CD4-positive, alpha-beta T cell treated with Interleukin-6 for 4 hours (primary cell): Measurements from ENCODE around the gene BBS9.

Experiments
- DNase-seq: peaks from one replicate; pipeline ENCODE4 v3.0.0-alpha.2; 2020; ENCODE audit warnings: mixed read lengths

Gene BBS9

GRCh38 chr7:33379891-33380525, 250.6 kb downstream of the BBS9 start:
- no peak for DNase-seq

GRCh38 chr7:33388332-33388731, 259.0 kb downstream of the BBS9 start:
- no peak for DNase-seq

DNA sequence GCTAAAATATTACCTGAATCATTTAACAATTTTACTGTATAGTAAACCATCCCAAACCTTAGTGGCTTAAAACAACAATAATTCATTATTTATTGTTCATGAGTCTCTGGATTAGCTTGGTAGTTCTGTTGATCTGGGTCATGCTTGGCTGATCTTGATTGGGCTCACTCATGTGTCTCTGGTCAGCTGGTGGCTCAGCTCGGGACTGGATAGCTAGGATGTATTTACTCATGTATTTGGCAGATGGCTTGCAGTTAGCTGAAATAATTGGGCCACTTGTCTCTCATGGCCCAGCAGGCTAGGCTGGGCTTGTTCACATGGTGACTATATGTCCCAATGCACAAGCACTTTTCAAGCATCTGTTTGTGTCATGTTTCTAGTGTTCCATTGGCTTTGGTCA, 262.8 kb downstream of the BBS9 start:
- no peak for DNase-seq

DNA sequence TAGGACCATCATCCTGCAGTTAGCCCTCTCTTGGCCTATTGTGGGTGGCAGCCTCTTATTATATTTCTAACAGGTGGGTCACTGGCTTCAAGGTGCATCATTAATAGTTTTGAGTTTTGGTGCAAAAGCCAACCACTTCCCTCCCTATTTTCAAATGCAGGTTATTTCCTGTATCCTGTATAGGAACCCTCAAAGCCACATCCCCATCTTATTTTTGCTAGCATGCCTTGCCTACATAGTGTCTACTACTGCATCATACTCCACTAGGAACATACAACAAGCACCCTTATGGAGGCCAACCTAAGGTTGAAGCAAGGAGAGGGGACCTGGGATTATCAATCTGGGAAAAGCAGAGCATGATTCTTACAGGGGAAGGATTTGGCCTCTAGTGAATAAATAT, 264.4 kb downstream of the BBS9 start:
- DNase-seq, result no peak

DNA sequence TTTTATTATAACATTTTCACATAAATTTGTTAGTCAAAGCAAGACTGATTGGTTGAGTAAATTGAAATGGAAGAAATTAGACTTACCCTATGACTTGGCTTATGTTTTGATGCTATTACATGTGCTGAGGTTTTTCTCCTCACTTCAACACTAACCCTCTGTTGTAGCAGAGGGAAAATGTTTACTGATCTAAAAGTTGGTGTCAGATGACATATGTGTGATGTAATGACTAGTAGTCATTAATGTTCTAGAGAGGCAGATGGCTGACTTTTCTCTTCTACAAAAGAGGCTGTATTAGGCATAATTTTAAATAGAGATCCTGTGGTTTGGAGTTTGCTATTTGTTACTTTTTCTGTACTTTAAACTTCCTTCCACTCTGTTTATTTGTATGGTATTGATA, 266.0 kb downstream of the BBS9 start:
- no peak for DNase-seq

- DNase-seq, result no peak
Observed at GRCh38 chr7:33399528-33400213, 270.3 kb downstream of the BBS9 start.

GRCh38 chr7:33400214-33400538, 270.8 kb downstream of the BBS9 start:
- no peak for DNase-seq

DNA sequence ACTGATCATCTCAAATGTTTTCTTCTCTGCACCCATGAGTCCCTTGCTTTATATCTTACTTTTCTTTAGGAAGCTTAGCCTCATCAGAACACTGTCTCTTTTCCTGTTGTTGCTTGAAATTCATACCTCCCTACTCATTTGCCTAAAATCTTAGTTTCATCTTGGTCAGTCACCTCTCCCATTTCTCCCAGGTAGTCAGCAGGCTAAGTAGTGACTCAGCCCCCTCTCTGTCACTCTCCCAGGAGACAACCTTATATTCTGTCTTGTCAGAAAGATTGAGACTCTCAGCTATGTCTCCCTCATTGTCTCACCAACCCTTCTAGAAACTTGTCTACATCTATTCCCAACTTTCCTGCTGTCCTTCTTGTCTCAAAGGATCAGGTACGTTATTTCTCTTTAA, 280.9 kb downstream of the BBS9 start:
- no peak for DNase-seq

- DNase-seq, result no peak
Observed at GRCh38 chr7:33411020-33411419, 281.7 kb downstream of the BBS9 start.

- no peak for DNase-seq
Observed at GRCh38 chr7:33412331-33412730, 283.0 kb downstream of the BBS9 start.

- no peak for DNase-seq
Observed at GRCh38 chr7:33418251-33418701, 288.9 kb downstream of the BBS9 start.

- DNase-seq, result no peak
Observed at GRCh38 chr7:33420311-33420940, 291.1 kb downstream of the BBS9 start.

- DNase-seq, result no peak
Observed at GRCh38 chr7:33421429-33421828, 292.1 kb downstream of the BBS9 start.

GRCh38 chr7:33422141-33422540, 292.8 kb downstream of the BBS9 start:
- DNase-seq, result no peak

DNA sequence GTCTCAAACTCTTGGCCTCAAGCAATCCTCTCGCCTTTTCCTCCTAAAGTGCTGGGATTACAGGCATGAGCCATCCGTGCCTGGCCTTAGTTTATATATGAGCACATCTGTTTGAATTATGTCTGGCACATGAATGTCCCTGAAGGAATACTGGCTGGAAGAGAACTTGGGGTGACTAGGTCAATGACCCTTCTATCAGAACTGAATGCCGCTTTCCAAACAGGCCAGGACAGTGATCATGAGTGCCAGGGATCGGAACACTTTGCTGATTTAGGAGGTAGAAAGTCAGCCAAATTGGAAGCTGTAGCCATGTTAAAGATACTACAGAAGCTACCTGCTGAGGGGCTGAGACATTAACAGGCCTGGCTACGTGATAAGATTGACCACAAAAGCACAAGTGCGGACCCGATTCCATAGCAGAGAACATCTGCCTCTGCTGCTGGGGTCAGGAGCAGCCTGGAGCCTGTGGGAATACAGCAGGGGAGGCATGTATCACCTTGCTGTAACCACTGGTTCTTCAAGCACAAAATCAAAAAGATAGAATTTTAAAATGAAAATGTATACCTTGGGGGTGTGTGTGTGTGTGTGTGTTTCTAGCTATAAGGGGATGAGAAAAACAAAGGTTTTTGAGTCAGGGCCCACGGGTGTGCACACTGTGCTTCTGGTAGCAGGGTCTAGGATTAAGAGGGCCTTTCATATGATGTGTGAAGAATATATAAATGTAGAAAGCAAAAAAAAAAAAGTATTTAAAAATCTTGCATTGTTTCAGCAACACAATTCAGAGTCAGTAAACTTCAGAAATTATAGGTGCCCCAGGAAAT, 293.7 kb downstream of the BBS9 start:
- no peak for DNase-seq

GRCh38 chr7:33423646-33424020, 294.3 kb downstream of the BBS9 start:
- peak; percentile 3 for DNase-seq

DNA sequence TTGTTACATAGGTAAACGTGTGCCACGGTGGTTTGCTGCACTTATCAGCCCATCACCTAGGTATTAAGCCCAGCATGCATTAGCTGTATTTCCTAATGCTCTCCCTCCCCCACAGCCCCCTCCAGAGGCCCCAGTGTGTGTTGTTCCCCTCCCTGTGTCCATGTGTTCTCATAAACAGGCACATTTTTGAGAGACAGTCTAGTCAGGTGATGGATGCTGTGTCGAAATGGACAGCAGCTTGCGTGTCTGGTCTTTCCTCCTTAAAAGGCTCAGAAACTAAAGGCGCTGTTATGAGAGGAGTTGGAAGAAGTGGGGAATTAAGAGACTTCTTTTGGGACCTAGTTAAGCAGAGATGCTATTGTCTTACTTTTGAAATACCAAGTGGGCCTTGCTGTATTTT, 296.0 kb downstream of the BBS9 start:
- DNase-seq, result no peak

DNA sequence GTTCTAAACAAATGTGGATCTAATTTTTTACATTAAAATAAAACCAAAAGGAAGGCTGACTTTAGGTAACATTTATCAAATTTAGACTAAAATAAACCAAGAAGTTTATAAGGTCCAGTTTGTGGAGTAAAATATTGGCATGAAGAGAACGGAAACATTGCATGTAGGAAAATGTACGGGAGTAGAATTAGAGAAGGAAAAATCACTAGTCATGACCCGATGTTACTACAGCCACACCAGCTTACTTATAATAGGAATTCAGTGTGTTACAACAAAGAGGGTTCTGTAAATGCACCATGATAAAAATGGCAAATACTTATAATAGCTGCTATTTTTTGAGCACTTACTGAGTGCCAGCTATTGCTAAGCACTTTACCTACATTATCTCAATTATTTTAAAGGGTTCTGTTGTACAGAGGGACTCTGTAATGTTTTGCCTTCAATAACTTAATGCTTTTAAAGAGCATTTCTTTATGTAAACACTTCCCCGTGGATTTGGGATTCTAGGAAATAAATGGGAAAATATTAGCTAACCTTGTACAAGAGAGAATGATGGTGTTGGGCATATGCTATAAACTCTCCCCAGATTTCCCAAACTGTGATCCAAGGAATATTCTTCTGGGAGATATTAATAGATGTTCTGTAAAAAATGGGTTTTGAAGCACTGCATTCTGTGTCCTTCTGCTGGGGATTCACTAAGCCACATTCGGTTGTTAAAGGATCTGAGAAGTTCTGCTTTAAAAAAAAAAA, 296.7 kb downstream of the BBS9 start:
- DNase-seq, result no peak

GRCh38 chr7:33428415-33428814, 299.1 kb downstream of the BBS9 start:
- DNase-seq, result no peak

DNA sequence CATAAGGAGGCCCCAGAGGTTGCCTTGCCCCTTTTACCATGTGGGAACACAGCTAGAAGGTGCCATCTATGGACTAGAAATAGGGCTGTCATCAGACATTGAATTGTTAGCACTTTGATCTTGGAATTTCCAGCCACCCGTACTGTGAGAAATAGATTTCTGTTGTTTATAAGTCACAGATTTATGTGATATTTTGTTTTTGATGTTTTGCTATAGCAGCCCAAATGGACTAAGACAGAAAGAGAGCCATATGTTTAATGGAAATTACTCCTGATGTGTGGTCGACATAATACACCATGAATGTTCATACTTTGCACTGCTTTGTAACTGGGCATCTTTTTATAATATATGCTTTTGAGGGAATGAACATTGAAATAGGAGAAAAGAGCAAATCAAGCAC, 302.2 kb downstream of the BBS9 start:
- no peak for DNase-seq

- DNase-seq, result no peak
Observed at GRCh38 chr7:33432821-33433220, 303.5 kb downstream of the BBS9 start.

DNA sequence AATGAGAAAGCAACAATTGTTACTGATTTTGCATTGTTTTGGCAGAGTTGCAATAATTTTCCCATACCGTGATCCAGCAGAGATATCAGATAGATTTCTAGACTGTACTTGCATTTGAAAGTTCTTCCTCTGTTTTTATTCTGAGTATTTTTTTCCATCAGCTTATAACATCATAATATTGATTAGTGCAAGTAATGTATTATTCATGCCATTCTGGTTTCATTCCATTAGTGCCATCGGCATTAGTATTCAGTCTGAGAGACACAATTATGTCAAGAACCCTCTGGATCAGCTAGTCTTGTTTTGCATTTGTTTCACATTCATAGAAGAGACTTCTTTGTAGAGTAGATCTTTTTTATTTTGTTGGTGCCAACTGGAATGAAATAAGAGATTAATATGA, 304.0 kb downstream of the BBS9 start:
- DNase-seq, result no peak

DNA sequence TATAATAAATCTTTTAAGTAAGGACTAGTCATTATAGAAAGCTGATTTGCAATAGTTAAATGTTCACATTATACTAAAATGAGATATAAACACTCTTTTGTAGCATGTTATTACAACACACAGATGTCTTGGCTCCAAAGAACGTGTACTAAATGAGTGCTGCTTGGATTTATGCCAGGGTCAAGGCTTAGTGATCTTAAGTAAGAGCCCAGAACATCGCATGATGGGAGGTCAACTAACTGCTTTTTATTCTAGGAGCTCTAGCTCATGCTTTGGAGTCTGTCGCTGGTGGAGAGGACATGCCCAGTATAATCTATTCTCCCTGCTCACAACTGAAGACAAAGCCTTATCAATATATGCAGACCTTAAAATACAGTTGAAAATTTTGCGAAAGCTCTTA, 315.1 kb downstream of the BBS9 start:
- no peak for DNase-seq
